ENCODE measurements around the gene WNT11.

Gene WNT11

DNA sequence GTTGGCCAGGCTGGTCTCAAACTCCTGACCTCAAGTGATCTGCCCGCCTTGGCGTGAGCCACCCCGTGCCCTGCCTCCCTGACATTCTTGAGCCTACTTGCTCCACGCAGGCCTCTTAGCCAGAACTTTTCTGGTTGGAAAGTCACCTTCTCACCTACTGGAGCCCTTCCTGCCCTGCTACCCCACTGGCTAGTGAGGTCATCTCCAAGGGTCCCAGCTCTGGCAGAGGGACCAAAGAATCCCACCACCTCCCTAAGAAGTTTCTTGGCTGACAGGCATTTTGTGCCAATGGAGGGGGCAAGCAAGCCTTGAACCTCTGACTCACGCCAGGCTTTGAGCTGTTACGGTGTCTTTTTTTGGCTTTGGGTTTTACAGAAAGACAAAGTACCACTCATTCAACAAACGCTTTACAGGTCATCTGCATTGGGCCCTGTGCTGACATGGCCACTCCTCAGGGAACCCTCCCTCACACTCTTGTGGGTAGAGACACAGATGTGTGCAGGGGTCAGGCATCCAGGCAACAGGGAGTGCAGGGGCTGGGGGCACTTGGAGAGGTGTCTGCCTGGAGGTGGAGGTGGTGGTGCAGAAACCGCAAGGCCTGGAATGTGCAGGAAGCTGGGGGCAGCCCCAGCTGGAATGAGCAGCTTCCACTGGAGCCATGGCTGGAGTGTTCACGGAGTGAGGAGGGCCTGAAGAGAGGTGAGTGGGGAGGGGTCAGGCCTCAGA lies 27.1 kb upstream of the WNT11 start:
- ATAC-seq (no peak), DNase-seq (no peak)
- Mint-ChIP-seq H3K27me3 (peaks cover 22% of the 10 kb centered on the region), H3K4me3 (peak overlapping the region; percentile 54 to 99), H3K4me1 (peaks cover 68% of the 10 kb centered on the region), H3K9me3 (no peaks in the 10 kb centered on the region), H3K27ac (peak overlapping the region in 1 of 2 donors; percentile 74)

DNA sequence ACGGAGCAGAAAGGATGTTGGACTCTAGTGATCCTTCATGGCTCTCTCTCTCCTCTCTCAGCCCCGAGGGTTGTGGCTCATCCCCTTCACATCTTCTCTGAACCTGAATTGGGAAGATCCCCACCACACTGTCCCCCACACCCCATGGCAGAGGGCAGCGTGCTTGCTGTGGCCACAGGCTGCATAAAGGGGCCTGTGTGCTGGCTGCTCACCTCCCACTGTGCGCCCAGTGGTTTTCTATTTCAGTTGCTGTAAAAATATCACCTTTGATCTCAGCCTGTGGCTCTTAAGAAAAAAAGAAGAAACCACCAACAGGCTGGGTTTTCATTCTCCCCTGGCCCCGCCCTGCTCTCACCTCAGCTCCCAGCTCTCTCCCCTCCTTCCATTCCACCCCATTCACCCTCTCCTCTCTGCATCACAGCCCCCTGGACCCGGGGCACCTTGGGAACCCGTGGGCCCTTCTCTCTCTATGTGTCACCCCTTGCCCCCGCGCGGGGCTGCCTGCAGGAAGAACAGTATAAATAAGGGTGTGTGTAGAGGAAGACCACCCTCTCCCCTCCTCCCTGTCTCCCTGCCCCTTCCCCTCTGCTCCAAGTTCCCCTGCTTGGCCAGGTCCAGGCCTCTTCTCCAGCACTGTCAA lies 25.8 kb upstream of the WNT11 start:
- peak; percentile 35 for ATAC-seq
- peak; percentile 44 to 48 for DNase-seq
- Mint-ChIP-seq H3K4me1 (peaks cover 78% of the 10 kb centered on the region), H3K27ac (peak overlapping the region; percentile 3 to 4), H3K4me3 (peak overlapping the region; percentile 18 to 73), H3K27me3 (peaks cover 27% of the 10 kb centered on the region), H3K9me3 (no peaks in the 10 kb centered on the region)

DNA sequence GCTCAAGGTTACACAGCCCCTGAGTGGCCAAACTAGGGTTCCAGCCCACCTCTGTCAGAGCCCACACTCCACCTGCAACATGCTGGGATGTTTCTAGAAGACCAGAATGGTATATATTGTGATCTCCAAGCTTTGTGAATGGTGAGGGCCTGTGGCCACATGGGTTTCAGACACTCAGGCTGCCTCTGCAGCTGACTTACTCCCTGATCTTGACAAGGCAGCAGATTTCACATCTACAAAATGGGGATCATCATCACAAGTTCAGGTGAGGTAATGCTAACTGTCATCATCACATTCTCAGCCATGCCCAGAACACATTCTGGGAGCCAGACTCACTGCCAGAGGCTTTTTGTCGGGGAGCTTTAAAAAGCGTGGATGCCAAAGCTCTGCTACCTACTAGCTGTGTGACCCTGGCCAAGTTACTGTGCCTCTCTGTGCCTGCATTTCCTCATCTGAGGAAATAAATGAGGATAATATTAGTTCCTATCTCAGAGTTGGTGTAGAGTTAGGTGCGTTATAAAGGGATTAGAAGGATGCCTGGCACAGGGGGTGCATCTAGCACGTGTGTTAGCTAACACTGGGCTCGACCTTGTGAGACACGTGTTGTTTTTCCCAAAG lies 24.9 kb upstream of the WNT11 start:
- H3K4me1 Mint-ChIP-seq: peaks cover 68% of the 10 kb centered on the region
- H3K27me3 Mint-ChIP-seq: peaks cover 27% of the 10 kb centered on the region

DNA sequence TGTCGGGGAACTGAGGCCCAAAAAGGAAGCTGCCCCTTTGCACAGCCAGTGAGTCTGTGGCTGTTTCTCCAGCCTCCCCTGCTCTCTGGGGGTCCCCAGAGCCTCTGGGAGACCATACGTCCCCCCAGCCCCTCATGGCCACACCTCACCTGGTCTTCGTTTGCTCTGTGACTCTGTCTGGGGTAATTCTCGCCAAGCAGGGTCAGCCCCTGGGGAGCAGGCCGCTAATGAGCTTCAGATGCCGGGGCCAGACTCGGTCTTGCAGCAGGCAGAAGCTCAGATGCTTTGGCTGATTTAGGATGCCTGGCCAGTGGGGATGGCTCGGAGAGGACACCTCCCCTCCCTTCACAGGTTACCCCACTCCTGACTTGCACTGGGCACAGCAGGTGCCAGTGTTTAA lies 24.1 kb upstream of the WNT11 start:
- Mint-ChIP-seq H3K27ac (no peak overlapping the region), H3K9me3 (no peaks in the 10 kb centered on the region), H3K4me1 (peaks cover 60% of the 10 kb centered on the region), H3K4me3 (no peak overlapping the region), H3K27me3 (peaks cover 27% of the 10 kb centered on the region)
- DNase-seq: no peak
- ATAC-seq: no peak

More for the DNA sequence above, 24.9 kb upstream of the WNT11 start:
- H3K9me3 Mint-ChIP-seq: no peaks in the 10 kb centered on the region
- no peak overlapping the region for H3K27ac Mint-ChIP-seq
- H3K4me3 Mint-ChIP-seq: no peak overlapping the region
- DNase-seq (no peak), ATAC-seq (no peak)

DNA sequence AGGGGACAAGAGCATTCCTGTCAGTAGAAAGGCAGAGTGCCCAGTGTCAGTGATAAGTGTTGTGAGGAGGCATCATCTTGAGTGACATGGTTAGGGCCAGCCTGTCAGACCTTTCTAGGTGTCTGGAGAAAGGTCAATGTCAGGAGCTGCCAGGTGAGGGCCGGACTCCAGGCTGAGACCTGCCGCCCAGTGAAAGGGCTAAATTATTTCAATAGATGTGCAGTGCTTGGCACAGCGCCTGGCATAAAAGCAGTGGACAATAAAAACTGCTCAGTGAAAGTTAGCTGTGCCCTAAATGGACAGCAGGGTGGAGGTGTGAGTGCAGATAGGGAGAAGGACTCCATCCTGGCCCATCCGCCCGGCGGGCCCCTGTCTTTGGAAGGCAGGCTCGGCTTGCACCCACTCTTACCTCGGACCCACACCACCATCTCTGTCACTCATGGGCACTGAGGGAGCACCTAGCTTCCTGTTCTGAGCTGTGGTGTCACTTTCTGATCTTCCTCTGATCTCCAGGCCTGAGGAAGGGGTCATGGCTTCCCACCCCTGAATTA lies 23.5 kb upstream of the WNT11 start:
- ATAC-seq (no peak), DNase-seq (no peak)
- Mint-ChIP-seq H3K4me1 (peaks cover 54% of the 10 kb centered on the region), H3K27me3 (peaks cover 32% of the 10 kb centered on the region), H3K27ac (no peak overlapping the region), H3K9me3 (no peaks in the 10 kb centered on the region), H3K4me3 (no peak overlapping the region)

DNA sequence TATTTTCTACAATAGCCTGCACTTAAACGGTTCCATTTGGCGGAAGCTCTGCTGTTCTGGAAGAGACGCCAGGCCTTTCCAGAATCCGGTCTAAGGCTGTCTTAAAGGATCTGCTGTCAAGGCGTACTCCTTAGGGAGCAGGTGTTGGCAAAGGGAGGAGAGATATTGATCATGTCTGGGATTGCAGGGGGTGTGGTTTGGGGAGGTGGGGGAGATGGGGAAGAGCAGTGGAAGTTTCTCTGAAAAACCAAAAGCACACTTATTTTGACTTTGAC lies 22.5 kb upstream of the WNT11 start:
- Mint-ChIP-seq H3K4me3 (no peak overlapping the region), H3K27ac (no peak overlapping the region), H3K9me3 (no peaks in the 10 kb centered on the region), H3K4me1 (peaks cover 50% of the 10 kb centered on the region), H3K27me3 (peaks cover 35% of the 10 kb centered on the region)
- DNase-seq: no peak
- no peak for ATAC-seq

DNA sequence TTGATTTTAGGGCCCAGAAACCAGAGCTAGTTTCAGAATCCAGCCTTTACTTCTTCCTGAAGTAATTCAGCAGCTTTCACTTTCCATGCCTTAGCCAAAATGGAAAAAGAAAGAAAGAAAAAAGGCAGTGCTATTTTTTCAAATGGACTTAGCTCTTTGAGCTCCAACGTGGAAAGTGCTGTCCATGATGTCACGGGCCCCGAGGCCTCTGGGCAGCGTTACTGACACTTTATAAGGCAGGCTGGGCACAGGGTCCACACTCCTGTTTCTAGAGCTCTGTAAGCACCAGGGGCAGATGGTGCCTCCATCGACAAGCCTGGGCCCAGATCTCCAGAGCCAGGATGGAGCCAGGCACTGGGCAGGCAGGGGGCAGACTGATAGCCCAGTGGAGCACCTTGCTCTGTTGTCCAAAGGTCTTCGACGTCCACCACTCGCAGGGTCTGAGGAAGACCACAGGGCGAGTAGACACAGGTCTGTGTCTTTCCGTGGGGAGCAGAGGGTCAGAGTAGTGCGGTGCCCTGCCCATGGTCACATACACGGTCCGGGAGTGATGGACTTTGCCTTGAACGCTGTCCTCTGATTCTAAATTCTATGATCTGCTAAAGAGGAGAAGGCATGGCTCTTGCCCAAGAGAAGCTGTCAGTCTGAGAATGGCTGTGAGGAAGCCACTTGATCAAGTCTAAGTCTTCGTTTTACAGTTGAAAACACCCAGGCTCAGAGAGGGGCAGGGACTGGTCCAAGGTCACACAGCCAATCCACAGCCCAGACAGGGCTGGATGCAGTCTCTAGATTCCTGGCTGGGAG lies 22.0 kb upstream of the WNT11 start:
- no peak for ATAC-seq
- Mint-ChIP-seq H3K9me3 (no peaks in the 10 kb centered on the region), H3K27ac (no peak overlapping the region), H3K4me1 (peaks cover 45% of the 10 kb centered on the region), H3K4me3 (no peak overlapping the region), H3K27me3 (peaks cover 30% of the 10 kb centered on the region)
- DNase-seq: no peak

DNA sequence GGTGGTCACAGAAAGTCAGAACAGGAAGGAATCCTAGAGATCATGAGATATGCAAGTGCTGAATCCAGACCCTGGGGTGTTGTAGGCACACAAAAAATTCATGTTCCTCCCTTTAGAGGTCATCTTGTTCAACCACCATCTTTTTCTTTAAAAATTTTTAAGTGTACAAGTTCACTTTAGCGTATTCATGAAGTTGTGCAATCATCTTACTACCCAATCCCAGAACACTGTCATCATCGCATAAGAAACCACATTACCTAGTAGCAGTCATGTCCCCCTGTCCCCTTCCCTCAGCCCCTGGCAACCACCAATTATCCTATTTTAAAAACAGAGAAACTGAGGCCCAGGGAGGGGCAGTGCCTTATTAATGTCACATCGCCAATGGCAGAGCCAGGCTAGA lies 20.3 kb upstream of the WNT11 start:
- H3K27me3 Mint-ChIP-seq: peaks cover 28% of the 10 kb centered on the region
- no peak overlapping the region for H3K4me3 Mint-ChIP-seq

DNA sequence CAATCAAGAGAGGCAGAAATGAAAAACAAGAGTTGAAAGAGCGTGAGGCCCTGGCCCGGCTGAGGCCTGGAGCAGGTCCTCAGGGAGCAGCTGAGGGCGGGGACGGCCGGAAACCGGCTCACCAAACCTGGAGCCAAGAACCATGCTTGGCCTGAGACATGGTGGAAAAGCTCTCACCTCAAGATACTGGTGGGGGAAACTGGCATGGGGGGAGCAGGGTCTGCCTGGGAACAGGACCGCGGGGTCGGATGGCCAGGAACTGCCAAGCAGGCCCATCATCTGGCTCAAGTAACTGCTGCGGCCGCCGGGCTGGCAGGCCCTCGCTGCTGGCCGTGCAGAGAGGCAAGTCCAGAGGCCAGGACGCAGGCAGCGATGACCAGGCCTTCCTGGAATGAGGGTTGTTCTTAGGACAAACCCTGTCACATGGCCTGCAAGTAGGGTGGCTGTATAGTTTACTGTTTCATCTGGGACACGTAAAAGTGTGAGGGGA lies 18.9 kb upstream of the WNT11 start:
- Mint-ChIP-seq H3K27me3 (peaks cover 21% of the 10 kb centered on the region), H3K4me1 (peaks cover 16% of the 10 kb centered on the region), H3K27ac (no peak overlapping the region), H3K9me3 (no peaks in the 10 kb centered on the region), H3K4me3 (no peak overlapping the region)
- ATAC-seq (no peak), DNase-seq (no peak)

More for the DNA sequence above, 20.3 kb upstream of the WNT11 start:
- H3K4me1 Mint-ChIP-seq: peaks cover 28% of the 10 kb centered on the region
- DNase-seq (no peak), ATAC-seq (no peak)
- no peaks in the 10 kb centered on the region for H3K9me3 Mint-ChIP-seq
- H3K27ac Mint-ChIP-seq: no peak overlapping the region

DNA sequence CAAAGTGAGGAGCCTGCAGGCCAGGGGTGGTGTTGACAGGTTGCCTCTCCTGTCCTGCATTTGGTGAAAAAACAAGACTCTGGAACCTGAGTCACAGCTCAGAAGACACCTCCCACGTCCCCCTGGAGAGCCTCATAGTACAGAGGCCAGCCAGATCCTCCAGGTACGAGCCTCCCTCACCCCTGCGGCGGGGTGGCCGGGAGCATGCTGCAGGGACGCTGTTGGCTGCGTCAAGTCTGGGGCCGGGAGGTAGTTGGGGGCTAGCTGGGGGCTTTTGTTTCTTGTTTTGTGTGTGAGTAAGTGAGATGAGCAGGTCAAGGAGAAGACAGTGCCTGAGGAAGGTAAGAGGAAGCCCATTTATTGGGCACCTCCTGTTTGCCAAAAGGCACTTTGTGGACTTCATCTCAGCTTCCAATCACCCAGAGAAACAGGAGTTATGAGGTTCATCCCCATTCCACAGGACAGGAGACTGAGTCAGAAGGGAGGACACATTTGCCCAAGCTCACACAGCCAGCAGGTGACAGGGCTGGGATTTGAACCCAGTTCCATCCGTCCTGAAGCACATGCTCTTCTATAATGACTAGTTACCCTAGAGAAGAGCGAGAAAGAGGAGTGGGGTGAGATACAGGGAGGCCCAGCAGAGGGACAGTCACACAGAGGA lies 18.3 kb upstream of the WNT11 start:
- no peaks in the 10 kb centered on the region for H3K9me3 Mint-ChIP-seq
- ATAC-seq (no peak), DNase-seq (no peak)
- H3K27ac Mint-ChIP-seq: no peak overlapping the region
- no peak overlapping the region for H3K4me3 Mint-ChIP-seq
- peaks cover 22% of the 10 kb centered on the region for H3K27me3 Mint-ChIP-seq
- H3K4me1 Mint-ChIP-seq: peaks cover 16% of the 10 kb centered on the region

DNA sequence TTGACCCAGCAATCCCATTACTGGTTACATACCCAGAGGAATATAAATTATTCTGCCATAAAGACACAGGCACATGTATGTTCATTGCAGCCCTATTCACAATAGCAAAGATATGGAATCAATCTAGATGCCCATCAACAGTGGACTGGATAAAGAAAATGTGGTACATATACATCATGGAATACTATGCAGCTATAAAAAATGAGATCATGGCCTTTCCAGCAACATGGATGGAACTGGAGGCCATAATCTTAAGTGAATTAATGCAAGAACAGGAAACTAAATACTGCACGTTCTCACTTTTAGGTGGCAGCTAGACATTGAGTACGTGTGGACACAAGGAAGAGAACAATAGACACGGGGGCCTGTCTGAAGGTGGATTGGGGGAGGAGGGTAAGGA lies 15.1 kb upstream of the WNT11 start:
- Mint-ChIP-seq H3K4me3 (no peak overlapping the region), H3K4me1 (peaks cover 6% of the 10 kb centered on the region), H3K9me3 (no peaks in the 10 kb centered on the region), H3K27me3 (peaks cover 15% of the 10 kb centered on the region), H3K27ac (no peak overlapping the region)
- no peak for ATAC-seq
- no peak for DNase-seq

DNA sequence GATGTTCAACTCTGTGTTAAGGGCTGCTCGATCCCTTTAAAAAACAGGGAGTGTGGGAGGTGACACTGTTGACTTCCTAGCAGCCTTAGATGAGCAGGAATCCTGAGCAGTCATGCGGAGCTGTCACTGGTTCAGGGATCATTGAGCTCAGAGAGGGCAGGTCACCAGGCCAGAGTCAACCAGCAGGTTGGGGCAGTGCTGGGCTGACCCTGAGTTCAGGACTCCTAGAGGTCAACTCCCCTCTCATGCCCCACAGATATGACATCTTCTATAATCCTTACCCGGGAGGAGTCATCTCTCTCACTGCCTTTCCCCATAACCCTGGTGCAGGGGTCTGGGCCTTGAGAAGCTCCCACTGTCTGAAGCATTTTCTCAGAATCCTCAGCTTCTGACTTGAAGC lies 12.9 kb upstream of the WNT11 start:
- ATAC-seq: no peak

DNA sequence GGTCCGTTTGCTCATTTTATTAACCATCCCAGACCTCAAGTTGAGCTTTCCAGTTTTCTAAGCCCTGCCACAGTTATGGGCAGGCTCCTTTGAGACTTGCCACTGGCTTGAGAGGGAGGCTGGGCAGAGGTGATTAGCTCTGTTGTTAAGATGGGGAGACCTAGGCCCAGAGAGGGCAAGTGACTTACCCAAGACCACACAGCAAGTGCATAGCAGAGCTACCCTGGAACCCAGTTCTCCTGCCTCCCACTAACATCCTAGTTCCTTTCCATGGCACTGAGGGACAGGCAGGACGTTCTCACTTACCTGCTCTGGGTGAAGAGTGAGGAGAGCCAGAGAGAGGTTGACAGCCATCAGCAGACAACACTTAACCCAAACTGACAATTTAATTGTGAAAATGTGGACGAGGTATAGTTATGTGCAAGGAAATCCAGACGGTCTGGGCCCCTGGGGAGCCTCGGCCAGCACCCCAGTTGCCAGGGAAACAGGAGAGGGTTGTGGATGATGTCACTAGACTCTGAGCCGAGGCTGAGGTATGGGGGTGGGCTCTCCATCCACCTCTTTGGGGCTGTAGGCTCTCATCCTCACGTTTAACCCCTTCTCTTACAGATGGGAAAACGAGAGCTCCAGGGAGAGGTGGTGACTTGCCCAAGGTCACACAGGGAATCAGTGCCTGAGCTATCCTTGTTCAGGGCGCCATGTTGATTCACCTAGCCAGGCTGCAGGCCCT lies 12.3 kb upstream of the WNT11 start:
- no peak for DNase-seq
- Mint-ChIP-seq H3K27ac (no peak overlapping the region), H3K4me1 (peaks cover 12% of the 10 kb centered on the region), H3K4me3 (no peak overlapping the region), H3K27me3 (peaks cover 8% of the 10 kb centered on the region), H3K9me3 (no peaks in the 10 kb centered on the region)
- ATAC-seq: no peak

More for the DNA sequence above, 12.9 kb upstream of the WNT11 start:
- no peak for DNase-seq
- Mint-ChIP-seq H3K4me3 (no peak overlapping the region), H3K27me3 (peaks cover 7% of the 10 kb centered on the region), H3K4me1 (peaks cover 14% of the 10 kb centered on the region), H3K27ac (no peak overlapping the region), H3K9me3 (no peaks in the 10 kb centered on the region)

DNA sequence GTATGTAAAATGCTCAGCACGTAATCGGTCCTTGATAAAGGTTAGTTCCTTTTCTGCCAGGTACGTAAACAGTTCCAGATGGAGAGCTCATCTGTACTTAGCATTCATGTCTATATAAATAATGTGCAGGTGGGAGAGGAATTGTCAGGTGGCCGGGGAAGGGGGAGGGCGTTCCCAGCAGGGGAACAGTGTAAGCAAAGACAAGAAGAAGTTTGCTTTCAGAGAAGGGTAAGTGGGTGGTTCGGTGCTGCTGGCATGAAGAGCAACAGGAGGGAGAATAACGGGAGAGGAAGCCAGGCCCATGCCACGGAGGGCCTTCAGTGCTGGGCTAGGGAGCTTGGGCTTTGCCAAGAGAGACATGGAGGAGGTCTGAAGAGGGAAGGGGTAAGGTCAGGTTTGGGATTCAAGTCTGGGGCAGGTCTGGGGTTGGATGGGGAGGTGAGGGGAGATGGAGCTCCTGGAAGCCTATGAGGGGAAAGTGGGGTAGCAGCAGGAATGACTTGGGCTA lies 11.4 kb upstream of the WNT11 start:
- Mint-ChIP-seq H3K27me3 (peaks cover 17% of the 10 kb centered on the region), H3K4me1 (peaks cover 12% of the 10 kb centered on the region), H3K9me3 (no peaks in the 10 kb centered on the region), H3K4me3 (no peak overlapping the region), H3K27ac (no peak overlapping the region)
- ATAC-seq (no peak), DNase-seq (no peak)
